HepG2 (cell line): ENCODE data around the gene MYO15A.

Experiments
- EZH2 ChIP-seq: conservative IDR thresholded peaks from 2 replicates; pipeline ENCODE4 v1.6.1; 2012; ENCODE audit warnings: mild to moderate bottlenecking, low read depth, low read length, moderate library complexity
- FOXA1 ChIP-seq, 2 experiments: fragments of 450-650 bp in 1 of 2; sonication (generic) in 1 of 2; formaldehyde crosslinking in 1 of 2; IDR thresholded peaks; 2 replicates each; pipeline versions ENCODE4 v1.4.0 to v1.6.1; 2016 to 2020; ENCODE audit warnings: missing genetic modification reagents in 1 of 2
- FOXC1 ChIP-seq: sonication (generic); formaldehyde crosslinking; IDR thresholded peaks from 2 replicates; pipeline ENCODE4 v1.8.0; 2022; ENCODE audit warnings: mild to moderate bottlenecking, missing genetic modification reagents, borderline replicate concordance
- FOXJ3 ChIP-seq: sonication (generic); formaldehyde crosslinking; IDR thresholded peaks from 2 replicates; pipeline ENCODE4 v1.4.0; 2020; ENCODE audit warnings: missing genetic modification reagents, mild to moderate bottlenecking, borderline replicate concordance
- POLR2A ChIP-seq, 2 experiments: IDR thresholded peaks; 2 replicates each; pipeline ENCODE4 v1.6.1; 2011; ENCODE audit warnings: low read depth in 2 of 2, low read length in 2 of 2, mild to moderate bottlenecking in 1 of 2, moderate library complexity in 1 of 2; ENCODE audit not compliant: insufficient read depth in 1 of 2
- POLR2AphosphoS2 ChIP-seq: IDR thresholded peaks from 2 replicates; pipeline ENCODE4 v1.6.1; 2011; ENCODE audit warnings: low read depth, low read length, improper control_type of control experiment
- ZBTB1 ChIP-seq: sonication (generic); formaldehyde crosslinking; IDR thresholded peaks from 2 replicates; pipeline ENCODE4 v1.4.0; 2020; ENCODE audit warnings: missing genetic modification reagents, borderline replicate concordance
- ZNF263 ChIP-seq: sonication (generic); formaldehyde crosslinking; IDR thresholded peaks from 2 replicates; pipeline ENCODE4 v1.4.0; 2020; ENCODE audit warnings: missing genetic modification reagents
- ZNF562 ChIP-seq: sonication (generic); formaldehyde crosslinking; IDR thresholded peaks from 2 replicates; pipeline ENCODE4 v1.8.0; 2022; ENCODE audit warnings: missing genetic modification reagents, borderline replicate concordance
- TF ChIP-seq, protein P1 (sequence below): sonication (generic); formaldehyde crosslinking; IDR thresholded peaks from 2 replicates; pipeline ENCODE4 v1.5.0; 2020; ENCODE audit warnings: mild to moderate bottlenecking, missing genetic modification reagents, moderate library complexity
- TF ChIP-seq, protein P2 (sequence below): sonication (generic); formaldehyde crosslinking; IDR thresholded peaks from 2 replicates; pipeline ENCODE4 v1.5.0; 2020; ENCODE audit warnings: mild to moderate bottlenecking, missing genetic modification reagents
- TF ChIP-seq, protein P3 (sequence below): sonication (generic); formaldehyde crosslinking; IDR thresholded peaks from 2 replicates; pipeline ENCODE4 v1.4.0; 2020; ENCODE audit warnings: missing genetic modification reagents, borderline replicate concordance

DNA sequence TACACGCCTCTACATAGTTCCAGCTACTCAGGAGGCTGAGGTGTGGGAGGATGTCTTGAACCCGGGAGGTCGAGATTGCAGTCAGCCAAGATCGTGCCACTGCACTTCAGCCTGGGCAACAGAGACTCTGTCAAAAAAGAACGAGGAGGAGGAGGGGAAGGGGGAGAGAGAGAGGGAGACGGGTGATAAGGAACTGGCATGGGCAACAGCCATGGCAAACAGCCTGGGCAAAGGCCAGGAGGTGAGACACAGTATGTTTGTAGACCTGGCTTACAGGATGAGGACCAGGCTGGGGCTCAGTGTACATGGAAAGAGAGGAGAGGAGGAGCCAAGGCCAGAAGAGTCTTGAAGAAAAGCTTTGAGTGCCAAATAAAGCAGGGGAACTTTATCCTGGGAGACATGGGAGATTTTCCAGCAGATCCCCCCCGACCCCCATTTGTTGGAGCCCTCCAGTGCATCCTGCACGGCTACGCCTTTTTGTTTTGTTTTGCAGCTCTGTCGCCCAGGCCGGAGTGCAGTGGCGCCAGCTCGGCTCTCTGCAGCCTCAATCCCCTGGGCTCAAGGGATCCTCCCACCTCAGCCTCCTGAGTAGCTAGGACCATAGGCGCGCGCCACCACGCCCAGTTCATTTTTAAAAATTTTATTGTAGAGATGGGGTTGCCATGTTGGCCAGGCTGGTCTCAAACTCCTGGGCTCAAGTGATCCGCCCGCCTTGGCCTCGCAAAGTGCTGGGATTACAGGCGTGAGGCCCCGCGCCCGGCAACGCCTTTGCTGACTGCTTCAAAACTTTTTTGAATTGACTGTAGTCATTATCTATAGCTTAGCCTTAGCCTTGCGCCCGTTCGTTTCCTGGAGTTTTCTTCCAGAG, 73.8 kb downstream of the MYO15A start:
- no peak for TF ChIP-seq FOXC1
- no peak for TF ChIP-seq POLR2AphosphoS2
- TF ChIP-seq, protein P1, sequence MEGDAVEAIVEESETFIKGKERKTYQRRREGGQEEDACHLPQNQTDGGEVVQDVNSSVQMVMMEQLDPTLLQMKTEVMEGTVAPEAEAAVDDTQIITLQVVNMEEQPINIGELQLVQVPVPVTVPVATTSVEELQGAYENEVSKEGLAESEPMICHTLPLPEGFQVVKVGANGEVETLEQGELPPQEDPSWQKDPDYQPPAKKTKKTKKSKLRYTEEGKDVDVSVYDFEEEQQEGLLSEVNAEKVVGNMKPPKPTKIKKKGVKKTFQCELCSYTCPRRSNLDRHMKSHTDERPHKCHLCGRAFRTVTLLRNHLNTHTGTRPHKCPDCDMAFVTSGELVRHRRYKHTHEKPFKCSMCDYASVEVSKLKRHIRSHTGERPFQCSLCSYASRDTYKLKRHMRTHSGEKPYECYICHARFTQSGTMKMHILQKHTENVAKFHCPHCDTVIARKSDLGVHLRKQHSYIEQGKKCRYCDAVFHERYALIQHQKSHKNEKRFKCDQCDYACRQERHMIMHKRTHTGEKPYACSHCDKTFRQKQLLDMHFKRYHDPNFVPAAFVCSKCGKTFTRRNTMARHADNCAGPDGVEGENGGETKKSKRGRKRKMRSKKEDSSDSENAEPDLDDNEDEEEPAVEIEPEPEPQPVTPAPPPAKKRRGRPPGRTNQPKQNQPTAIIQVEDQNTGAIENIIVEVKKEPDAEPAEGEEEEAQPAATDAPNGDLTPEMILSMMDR (CRISPR knock-in tag): no peak
- TF ChIP-seq, protein P2, sequence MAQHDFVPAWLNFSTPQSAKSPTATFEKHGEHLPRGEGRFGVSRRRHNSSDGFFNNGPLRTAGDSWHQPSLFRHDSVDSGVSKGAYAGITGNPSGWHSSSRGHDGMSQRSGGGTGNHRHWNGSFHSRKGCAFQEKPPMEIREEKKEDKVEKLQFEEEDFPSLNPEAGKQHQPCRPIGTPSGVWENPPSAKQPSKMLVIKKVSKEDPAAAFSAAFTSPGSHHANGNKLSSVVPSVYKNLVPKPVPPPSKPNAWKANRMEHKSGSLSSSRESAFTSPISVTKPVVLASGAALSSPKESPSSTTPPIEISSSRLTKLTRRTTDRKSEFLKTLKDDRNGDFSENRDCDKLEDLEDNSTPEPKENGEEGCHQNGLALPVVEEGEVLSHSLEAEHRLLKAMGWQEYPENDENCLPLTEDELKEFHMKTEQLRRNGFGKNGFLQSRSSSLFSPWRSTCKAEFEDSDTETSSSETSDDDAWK (CRISPR knock-in tag): no peak
- no peak for TF ChIP-seq ZBTB1 (CRISPR knock-in tag)
- no peak for TF ChIP-seq EZH2
- no peak for TF ChIP-seq ZNF263 (CRISPR knock-in tag)
- no peak for TF ChIP-seq FOXA1 (IDR thresholded peaks at IDR 0.05)
- no peak for TF ChIP-seq FOXA1 (CRISPR knock-in tag; IDR thresholded peaks at IDR 0.05)
- TF ChIP-seq, protein P3, sequence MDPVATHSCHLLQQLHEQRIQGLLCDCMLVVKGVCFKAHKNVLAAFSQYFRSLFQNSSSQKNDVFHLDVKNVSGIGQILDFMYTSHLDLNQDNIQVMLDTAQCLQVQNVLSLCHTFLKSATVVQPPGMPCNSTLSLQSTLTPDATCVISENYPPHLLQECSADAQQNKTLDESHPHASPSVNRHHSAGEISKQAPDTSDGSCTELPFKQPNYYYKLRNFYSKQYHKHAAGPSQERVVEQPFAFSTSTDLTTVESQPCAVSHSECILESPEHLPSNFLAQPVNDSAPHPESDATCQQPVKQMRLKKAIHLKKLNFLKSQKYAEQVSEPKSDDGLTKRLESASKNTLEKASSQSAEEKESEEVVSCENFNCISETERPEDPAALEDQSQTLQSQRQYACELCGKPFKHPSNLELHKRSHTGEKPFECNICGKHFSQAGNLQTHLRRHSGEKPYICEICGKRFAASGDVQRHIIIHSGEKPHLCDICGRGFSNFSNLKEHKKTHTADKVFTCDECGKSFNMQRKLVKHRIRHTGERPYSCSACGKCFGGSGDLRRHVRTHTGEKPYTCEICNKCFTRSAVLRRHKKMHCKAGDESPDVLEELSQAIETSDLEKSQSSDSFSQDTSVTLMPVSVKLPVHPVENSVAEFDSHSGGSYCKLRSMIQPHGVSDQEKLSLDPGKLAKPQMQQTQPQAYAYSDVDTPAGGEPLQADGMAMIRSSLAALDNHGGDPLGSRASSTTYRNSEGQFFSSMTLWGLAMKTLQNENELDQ: no peak
- no peak for TF ChIP-seq ZNF562 (CRISPR knock-in tag)
- TF ChIP-seq FOXJ3 (CRISPR knock-in tag): no peak
- TF ChIP-seq POLR2A (IDR thresholded peaks at IDR 0.05; ENCODE audit: insufficient read depth in 1 of 2, low read depth in 2 of 2, low read length in 2 of 2): 0 out of 4 replicates have a peak, but pooled peaks of 1 of the 2 experiments have one; percentile 25
